ENCODE data around the gene AVPI1.
"Not testable (repeated sequence)": the region's sequence is repeated elsewhere in the genome, so short reads cannot be mapped to it uniquely, and the experiment has no call there.

AVPI1 gene

GRCh38 chr10:97711640-97712572, 24.9 kb upstream of the AVPI1 start:
- DNase-seq (ENCODE audit: low spot score), result no peak

- peak; percentile 73 for DNase-seq (ENCODE audit: low spot score)
Observed at GRCh38 chr10:97708976-97709946, 22.2 kb upstream of the AVPI1 start.

- DNase-seq (ENCODE audit: low spot score), result no peak
Observed at GRCh38 chr10:97708167-97708566, 21.1 kb upstream of the AVPI1 start.

- DNase-seq (ENCODE audit: low spot score), result peak; percentile 55
Observed at GRCh38 chr10:97707134-97707861, 20.3 kb upstream of the AVPI1 start.

- DNase-seq (ENCODE audit: low spot score), result no peak
Observed at GRCh38 chr10:97705006-97705670, 18.1 kb upstream of the AVPI1 start.

GRCh38 chr10:97704341-97704740, 17.3 kb upstream of the AVPI1 start:
- DNase-seq (ENCODE audit: low spot score), result no peak

DNA sequence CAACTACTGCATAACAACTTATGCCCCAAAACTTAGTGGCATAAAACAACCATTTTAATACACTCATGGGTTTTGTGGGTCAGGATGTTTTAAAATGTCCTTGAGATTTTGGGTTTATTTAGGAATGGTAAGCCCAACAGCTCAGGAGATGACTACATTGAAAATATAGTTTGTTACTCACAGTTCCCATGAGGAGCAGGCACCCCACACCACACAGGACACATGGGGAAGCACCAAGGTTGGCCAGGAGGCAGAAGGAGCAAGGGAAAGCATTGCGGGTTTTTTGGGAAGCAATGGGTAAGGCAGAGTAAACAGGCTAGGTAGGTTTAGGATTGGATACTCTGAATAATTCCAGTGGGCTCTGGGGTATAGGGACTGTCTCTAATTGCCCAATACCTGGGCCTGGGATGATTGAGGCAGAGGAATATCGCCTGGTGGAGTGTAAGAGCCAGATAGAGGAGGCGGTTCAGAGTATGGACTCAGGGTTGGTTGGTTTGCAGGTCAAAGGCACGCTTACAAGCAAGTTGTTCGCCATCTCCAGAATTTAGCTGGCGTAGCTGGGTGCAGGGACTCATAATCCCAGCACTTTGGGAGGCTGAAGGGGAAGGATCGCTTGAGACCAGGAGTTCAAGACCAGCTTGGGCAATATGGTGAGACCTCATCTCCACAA, 16.5 kb upstream of the AVPI1 start:
- no peak for DNase-seq (ENCODE audit: low spot score)

DNA sequence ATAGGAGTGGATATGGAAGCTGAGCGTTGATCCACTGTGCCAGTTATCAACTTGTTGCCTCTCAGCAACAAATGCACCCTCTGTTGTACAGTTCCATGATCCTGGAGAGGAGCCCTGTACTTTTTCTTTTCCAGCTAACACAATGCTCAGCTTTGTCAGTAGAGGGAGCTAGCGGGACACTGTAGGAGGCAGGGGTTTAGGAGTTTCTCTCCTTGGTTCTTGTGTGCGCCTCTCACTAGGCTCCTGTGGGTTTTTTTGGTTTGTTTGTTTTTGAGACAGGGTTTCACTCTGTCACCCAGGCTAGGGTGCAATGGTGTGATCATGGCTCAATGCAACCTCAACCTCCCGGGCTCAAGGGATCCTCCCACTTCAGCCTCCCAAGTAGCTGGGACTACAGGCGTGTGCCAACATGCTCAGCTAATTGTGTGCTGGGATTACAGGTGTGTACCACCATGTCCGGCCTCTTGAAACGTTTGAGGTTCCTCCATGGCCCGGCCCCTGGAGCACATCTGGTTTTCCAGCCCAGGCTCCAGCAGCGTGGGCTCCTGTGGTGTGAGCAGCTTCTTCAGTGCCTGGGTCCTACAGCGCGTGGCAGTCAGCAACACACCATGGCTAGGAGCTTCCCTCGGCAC, 14.5 kb upstream of the AVPI1 start:
- DNase-seq (ENCODE audit: low spot score), result peak; percentile 51

- not testable (repeated sequence) for DNase-seq (ENCODE audit: low spot score)
Observed at GRCh38 chr10:97698072-97698655, 11.1 kb upstream of the AVPI1 start.

- no peak for DNase-seq (ENCODE audit: low spot score)
Observed at GRCh38 chr10:97690133-97690532, 3.1 kb upstream of the AVPI1 start.

DNA sequence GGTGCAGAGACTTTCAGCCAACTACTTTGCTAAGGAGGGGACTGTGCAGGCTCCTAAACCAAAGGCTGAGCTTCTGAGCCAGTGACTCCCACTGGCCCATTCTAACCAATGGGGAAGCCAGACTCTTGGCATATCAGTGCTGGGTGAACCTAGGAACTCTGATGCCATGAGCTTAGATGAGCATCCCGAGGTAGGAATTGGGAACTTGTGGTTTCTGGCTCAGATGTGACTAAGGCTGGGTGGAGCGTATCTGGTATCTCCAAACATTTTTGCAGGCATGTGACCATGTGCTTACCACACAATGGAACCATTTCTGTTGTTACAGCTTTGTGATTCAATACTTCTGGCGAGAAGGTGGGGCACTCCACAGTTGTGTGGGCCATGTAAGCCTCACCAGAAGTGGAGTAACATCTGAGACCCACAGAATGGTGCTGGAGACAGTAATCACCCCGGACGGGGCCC, 2.5 kb upstream of the AVPI1 start:
- DNase-seq (ENCODE audit: low spot score), result no peak

GRCh38 chr10:97687785-97688781, 1.0 kb upstream of the AVPI1 start:
- no peak for DNase-seq (ENCODE audit: low spot score)

- DNase-seq (ENCODE audit: low spot score), result no peak
Observed at GRCh38 chr10:97686301-97686961, 610 bp downstream of the AVPI1 start.

- peak; percentile 55 for DNase-seq (ENCODE audit: low spot score)
Observed at GRCh38 chr10:97685395-97685958, 1.6 kb downstream of the AVPI1 start.

DNA sequence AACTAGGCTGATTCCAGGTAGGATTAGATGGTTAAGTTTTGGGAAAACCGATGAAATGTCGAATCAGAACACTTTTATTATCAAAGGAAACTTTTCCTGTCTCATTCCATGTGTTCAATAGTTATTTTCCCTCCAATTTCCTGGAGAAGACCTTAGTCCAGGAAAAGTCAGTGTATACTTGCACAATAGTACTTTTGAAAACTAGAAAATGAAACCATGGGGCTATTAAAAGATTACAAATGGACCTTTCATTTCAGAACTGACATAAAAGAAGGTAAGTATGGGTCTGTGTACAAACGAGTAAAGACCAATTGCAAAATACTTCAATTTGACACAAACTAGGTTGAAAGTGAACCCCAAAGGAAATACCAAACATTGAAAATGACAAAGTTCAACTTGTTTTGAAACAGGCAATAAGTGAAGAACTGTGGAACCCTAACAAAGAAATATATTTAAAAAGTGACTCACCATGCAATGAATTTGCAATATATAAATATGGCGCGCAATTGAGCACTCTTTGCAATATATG, 2.1 kb downstream of the AVPI1 start:
- DNase-seq (ENCODE audit: low spot score), result no peak

DNA sequence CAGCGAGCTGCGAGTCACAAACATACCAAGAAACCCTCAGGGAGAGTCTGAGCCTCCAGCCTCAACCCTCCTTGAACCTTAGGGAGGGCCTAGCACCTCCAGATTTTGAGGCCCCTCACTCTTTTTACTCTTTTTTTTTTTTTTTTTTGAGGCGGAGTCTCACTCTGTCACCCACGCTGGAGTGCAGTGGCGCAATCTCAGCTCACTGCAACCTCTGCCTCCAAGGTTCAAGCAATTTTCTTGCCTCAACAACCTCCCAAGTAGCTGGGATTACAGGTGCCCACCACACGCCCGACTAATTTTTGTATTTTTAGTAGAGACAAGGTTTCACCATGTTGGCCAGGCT, 2.7 kb downstream of the AVPI1 start:
- DNase-seq (ENCODE audit: low spot score), result not testable (repeated sequence)

DNA sequence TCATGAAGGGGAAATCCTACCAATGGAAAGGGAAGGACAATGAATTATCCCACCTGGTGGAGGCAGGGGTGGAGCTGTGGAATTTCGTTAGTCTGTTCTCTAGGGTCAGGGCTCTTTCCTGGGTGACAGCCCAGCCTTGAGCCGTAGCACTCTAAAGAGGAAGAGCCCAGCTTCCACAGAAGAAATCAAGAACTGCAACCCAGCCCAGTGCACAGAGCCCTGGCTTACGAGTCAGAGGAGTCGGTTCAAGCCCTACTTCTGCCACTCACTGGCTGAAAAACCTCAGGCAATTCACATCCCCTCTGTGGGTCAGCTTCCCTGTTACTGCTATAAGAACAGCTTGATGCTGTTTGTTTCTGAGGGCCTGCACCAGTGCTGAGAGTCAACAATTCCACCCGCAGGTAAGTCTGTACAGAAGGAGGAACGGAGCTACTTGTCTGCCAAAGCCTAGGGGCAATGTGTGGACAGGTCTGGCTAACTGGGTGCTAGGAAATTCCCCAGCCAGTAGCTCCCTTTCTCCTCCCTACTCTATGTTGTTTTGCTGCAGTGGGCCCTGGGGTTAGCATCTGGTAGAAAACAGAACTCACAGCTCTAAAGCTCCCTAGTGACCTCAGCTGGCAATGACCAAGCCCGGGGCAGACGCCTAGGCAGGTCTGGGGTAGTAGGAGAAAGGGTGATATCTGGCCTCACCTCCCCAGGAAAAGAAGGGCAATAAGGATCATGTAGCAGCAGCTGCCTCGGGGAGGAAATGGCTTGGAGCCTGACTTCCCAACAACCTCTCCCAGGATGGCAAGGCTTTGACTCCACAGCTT, 3.3 kb downstream of the AVPI1 start:
- peak; percentile 36 for DNase-seq (ENCODE audit: low spot score)
